ENCODE results near the gene AKAP6. TPM values are rescaled to one million over a fixed set of nuclear protein-coding genes. Genes with fewer than 3 reads are reported as not detected.

Gene AKAP6
- total RNA-seq, 1 donor from 2014 or later = 2.8 TPM

GRCh38 chr14:32770422-32770821 lies 441.3 kb downstream of the AKAP6 start:
- FAIRE-seq = no peak
- no peaks in the 10 kb centered on the region for H4K20me1 ChIP-seq (ENCODE audit: insufficient read depth, low read length)
- H3K36me3 Mint-ChIP-seq (ENCODE audit: low read depth, unreplicated experiment) = no peaks in the 10 kb centered on the region
- no peak overlapping the region for H3K27ac Mint-ChIP-seq (ENCODE audit: unreplicated experiment)
- no peak overlapping the region for H3K4me3 ChIP-seq (ENCODE audit: insufficient read depth, low read depth, low read length)
- H3K27me3 ChIP-seq (ENCODE audit: insufficient read depth, low read length) = no peaks in the 10 kb centered on the region
- no peaks in the 10 kb centered on the region for H3K36me3 ChIP-seq (ENCODE audit: insufficient read depth, low read length)
- H3K4me1 Mint-ChIP-seq (ENCODE audit: low read depth, unreplicated experiment) = no peaks in the 10 kb centered on the region
- no peak overlapping the region for H3K4me2 ChIP-seq (ENCODE audit: low read length)
- H3K9ac ChIP-seq (ENCODE audit: low read length) = no peak overlapping the region
- H2AFZ ChIP-seq (ENCODE audit: low read depth, low read length) = no peak overlapping the region
- H3K27ac ChIP-seq (ENCODE audit: low read depth, low read length) = no peak overlapping the region
- H3K9me3 ChIP-seq (ENCODE audit: insufficient read depth, low read depth, low read length) = no peaks in the 10 kb centered on the region
- TF ChIP-seq EZH2 (IDR thresholded peaks at IDR 0.05; ENCODE audit: insufficient read depth, low read length) = no peak
- TF ChIP-seq CTCF (IDR thresholded peaks at IDR 0.05; ENCODE audit: insufficient read depth, low read depth, low read length) = no peak
- no peak for DNase-seq (ENCODE audit: low read depth)
- no peaks in the 10 kb centered on the region for H3K4me1 ChIP-seq (ENCODE audit: insufficient read depth, low read length)
- no peaks in the 10 kb centered on the region for H3K27me3 Mint-ChIP-seq (ENCODE audit: low read depth, unreplicated experiment)
- H3K9me3 Mint-ChIP-seq (ENCODE audit: unreplicated experiment) = no peaks in the 10 kb centered on the region
- H3K79me2 ChIP-seq (ENCODE audit: insufficient read depth, low read length) = no peaks in the 10 kb centered on the region
- no peak overlapping the region for H3K4me3 Mint-ChIP-seq (ENCODE audit: unreplicated experiment)

DNA sequence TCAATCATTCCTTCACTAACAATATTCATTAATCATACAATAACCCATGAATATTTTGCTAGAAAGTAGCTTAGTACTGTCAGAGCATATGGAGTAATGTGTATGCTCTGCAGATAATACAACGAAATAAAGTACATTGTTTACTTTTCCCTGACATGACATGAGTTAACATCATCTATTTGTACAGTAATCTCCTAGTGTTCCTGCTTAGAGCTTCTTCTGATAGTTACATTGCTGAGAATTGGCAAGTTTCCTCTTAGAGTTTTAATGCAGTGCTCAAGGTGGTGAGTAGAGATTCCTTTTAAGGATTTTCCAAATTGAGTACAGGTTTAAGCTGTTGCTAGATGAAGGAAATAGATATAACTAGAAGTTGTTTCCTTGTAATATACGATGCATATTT lies 445.1 kb downstream of the AKAP6 start:
- no peak for TF ChIP-seq EZH2 (IDR thresholded peaks at IDR 0.05; ENCODE audit: insufficient read depth, low read length)
- no peak for TF ChIP-seq CTCF (IDR thresholded peaks at IDR 0.05; ENCODE audit: insufficient read depth, low read depth, low read length)
- Mint-ChIP-seq H3K4me3 (ENCODE audit: unreplicated experiment) (no peak overlapping the region), H3K4me1 (ENCODE audit: low read depth, unreplicated experiment) (no peaks in the 10 kb centered on the region), H3K27me3 (ENCODE audit: low read depth, unreplicated experiment) (no peaks in the 10 kb centered on the region), H3K36me3 (ENCODE audit: low read depth, unreplicated experiment) (no peaks in the 10 kb centered on the region), H3K9me3 (ENCODE audit: unreplicated experiment) (no peaks in the 10 kb centered on the region), H3K27ac (ENCODE audit: unreplicated experiment) (no peak overlapping the region)
- Histone ChIP-seq H3K9me3 (ENCODE audit: insufficient read depth, low read depth, low read length) (no peaks in the 10 kb centered on the region), H3K79me2 (ENCODE audit: insufficient read depth, low read length) (no peaks in the 10 kb centered on the region), H3K4me3 (ENCODE audit: insufficient read depth, low read depth, low read length) (no peak overlapping the region), H4K20me1 (ENCODE audit: insufficient read depth, low read length) (no peaks in the 10 kb centered on the region), H3K27ac (ENCODE audit: low read depth, low read length) (no peak overlapping the region), H3K4me1 (ENCODE audit: insufficient read depth, low read length) (no peaks in the 10 kb centered on the region), H2AFZ (ENCODE audit: low read depth, low read length) (no peak overlapping the region), H3K4me2 (ENCODE audit: low read length) (no peak overlapping the region), H3K27me3 (ENCODE audit: insufficient read depth, low read length) (no peaks in the 10 kb centered on the region), H3K9ac (ENCODE audit: low read length) (no peak overlapping the region), H3K36me3 (ENCODE audit: insufficient read depth, low read length) (no peaks in the 10 kb centered on the region)
- FAIRE-seq (no peak), DNase-seq (ENCODE audit: low read depth) (no peak)

DNA sequence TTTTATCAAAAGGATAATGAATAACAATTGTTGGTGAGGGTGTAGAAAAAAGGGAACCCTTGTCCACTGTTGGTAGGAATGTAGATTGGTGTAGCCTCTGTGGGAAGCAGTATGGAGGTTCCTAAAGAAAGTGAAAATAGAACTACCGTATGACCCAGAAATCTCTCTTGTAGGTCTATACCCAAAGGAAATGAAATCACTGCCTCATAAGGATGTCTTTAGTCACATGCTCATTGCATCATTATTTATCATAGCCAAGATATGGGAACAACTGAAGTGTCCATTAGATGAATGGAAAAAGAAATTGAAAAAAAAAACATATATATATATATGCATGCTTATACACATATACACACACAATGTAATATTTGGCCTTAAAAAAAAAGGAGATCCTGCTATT lies 450.7 kb downstream of the AKAP6 start:
- no peaks in the 10 kb centered on the region for H3K4me1 ChIP-seq (ENCODE audit: insufficient read depth, low read length)
- no peak overlapping the region for H3K4me2 ChIP-seq (ENCODE audit: low read length)
- TF ChIP-seq EZH2 (IDR thresholded peaks at IDR 0.05; ENCODE audit: insufficient read depth, low read length) (no peak), CTCF (IDR thresholded peaks at IDR 0.05; ENCODE audit: insufficient read depth, low read depth, low read length) (no peak)
- H2AFZ ChIP-seq (ENCODE audit: low read depth, low read length) = no peak overlapping the region
- no peak for DNase-seq (ENCODE audit: low read depth)
- no peaks in the 10 kb centered on the region for H3K9me3 ChIP-seq (ENCODE audit: insufficient read depth, low read depth, low read length)
- no peaks in the 10 kb centered on the region for H3K27me3 ChIP-seq (ENCODE audit: insufficient read depth, low read length)
- H3K27ac ChIP-seq (ENCODE audit: low read depth, low read length) = no peak overlapping the region
- no peaks in the 10 kb centered on the region for H3K36me3 ChIP-seq (ENCODE audit: insufficient read depth, low read length)
- no peak overlapping the region for H3K4me3 Mint-ChIP-seq (ENCODE audit: unreplicated experiment)
- no peaks in the 10 kb centered on the region for H3K36me3 Mint-ChIP-seq (ENCODE audit: low read depth, unreplicated experiment)
- no peak overlapping the region for H3K27ac Mint-ChIP-seq (ENCODE audit: unreplicated experiment)
- no peak overlapping the region for H3K4me3 ChIP-seq (ENCODE audit: insufficient read depth, low read depth, low read length)
- no peak overlapping the region for H3K9ac ChIP-seq (ENCODE audit: low read length)
- no peaks in the 10 kb centered on the region for H3K27me3 Mint-ChIP-seq (ENCODE audit: low read depth, unreplicated experiment)
- H3K9me3 Mint-ChIP-seq (ENCODE audit: unreplicated experiment) = no peaks in the 10 kb centered on the region
- FAIRE-seq = no peak
- H3K4me1 Mint-ChIP-seq (ENCODE audit: low read depth, unreplicated experiment) = no peaks in the 10 kb centered on the region
- H4K20me1 ChIP-seq (ENCODE audit: insufficient read depth, low read length) = no peaks in the 10 kb centered on the region
- no peaks in the 10 kb centered on the region for H3K79me2 ChIP-seq (ENCODE audit: insufficient read depth, low read length)
